ENCODE data around the gene SGMS1.

DNA sequence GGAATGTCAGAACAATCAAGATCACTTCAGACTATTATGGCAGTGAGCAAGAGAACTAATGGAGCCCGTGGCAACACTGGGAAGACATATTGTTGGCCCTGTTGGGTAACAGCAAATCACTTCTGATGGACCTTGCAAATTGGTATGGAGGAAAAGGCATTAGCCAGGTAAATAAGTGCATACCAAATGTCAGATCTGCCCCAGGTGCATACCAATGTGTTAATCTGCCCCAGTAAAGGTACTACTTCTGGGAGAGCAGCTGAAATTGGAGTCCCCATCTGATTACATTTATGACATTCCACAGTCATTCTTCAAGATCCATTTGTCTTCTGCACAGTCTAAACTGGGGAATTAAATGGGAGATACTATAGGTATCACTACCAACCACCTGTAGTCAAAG lies 3.7 kb upstream of the SGMS1 start:
- TF ChIP-seq, protein P1, sequence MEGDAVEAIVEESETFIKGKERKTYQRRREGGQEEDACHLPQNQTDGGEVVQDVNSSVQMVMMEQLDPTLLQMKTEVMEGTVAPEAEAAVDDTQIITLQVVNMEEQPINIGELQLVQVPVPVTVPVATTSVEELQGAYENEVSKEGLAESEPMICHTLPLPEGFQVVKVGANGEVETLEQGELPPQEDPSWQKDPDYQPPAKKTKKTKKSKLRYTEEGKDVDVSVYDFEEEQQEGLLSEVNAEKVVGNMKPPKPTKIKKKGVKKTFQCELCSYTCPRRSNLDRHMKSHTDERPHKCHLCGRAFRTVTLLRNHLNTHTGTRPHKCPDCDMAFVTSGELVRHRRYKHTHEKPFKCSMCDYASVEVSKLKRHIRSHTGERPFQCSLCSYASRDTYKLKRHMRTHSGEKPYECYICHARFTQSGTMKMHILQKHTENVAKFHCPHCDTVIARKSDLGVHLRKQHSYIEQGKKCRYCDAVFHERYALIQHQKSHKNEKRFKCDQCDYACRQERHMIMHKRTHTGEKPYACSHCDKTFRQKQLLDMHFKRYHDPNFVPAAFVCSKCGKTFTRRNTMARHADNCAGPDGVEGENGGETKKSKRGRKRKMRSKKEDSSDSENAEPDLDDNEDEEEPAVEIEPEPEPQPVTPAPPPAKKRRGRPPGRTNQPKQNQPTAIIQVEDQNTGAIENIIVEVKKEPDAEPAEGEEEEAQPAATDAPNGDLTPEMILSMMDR (IDR thresholded peaks at IDR 0.05) = no peak
- TF ChIP-seq POLR2A (IDR thresholded peaks at IDR 0.05) = no peak

Measured in testis (tissue), 2 donors.